HG03342 (cell line): ENCODE data around the gene SUPT4H1.

ENCODE experiments used
- ATAC-seq: cut with Tn5 transposase; IDR thresholded peaks from one replicate; pipeline ENCODE4 v1.9.1; 2021; ENCODE audit warnings: mild to moderate bottlenecking, moderate library complexity; ENCODE audit not compliant: unreplicated experiment

Gene SUPT4H1

GRCh38 chr17:58381124-58382035 is 29.4 kb upstream of the SUPT4H1 start:
- ATAC-seq: no peak

- no peak for ATAC-seq
Observed at GRCh38 chr17:58380207-58381123, 28.5 kb upstream of the SUPT4H1 start.

GRCh38 chr17:58379511-58379824 is 27.5 kb upstream of the SUPT4H1 start:
- ATAC-seq: no peak

GRCh38 chr17:58378733-58379510 is 26.9 kb upstream of the SUPT4H1 start:
- no peak for ATAC-seq

GRCh38 chr17:58377661-58378060 is 25.7 kb upstream of the SUPT4H1 start:
- ATAC-seq: no peak

GRCh38 chr17:58377093-58377601 is 25.1 kb upstream of the SUPT4H1 start:
- no peak for ATAC-seq

- ATAC-seq: no peak
Observed at GRCh38 chr17:58376472-58377000, 24.5 kb upstream of the SUPT4H1 start.

GRCh38 chr17:58375811-58376210 is 23.8 kb upstream of the SUPT4H1 start:
- no peak for ATAC-seq

- ATAC-seq: no peak
Observed at GRCh38 chr17:58375256-58375655, 23.3 kb upstream of the SUPT4H1 start.

- no peak for ATAC-seq
Observed at GRCh38 chr17:58373923-58374322, 21.9 kb upstream of the SUPT4H1 start.

GRCh38 chr17:58373003-58373402 is 21.0 kb upstream of the SUPT4H1 start:
- ATAC-seq: no peak

GRCh38 chr17:58371300-58371950 is 19.4 kb upstream of the SUPT4H1 start:
- ATAC-seq: no peak

GRCh38 chr17:58370716-58371115 is 18.7 kb upstream of the SUPT4H1 start:
- ATAC-seq: no peak

GRCh38 chr17:58370309-58370708 is 18.3 kb upstream of the SUPT4H1 start:
- no peak for ATAC-seq

- no peak for ATAC-seq
Observed at GRCh38 chr17:58369214-58370031, 17.4 kb upstream of the SUPT4H1 start.

- no peak for ATAC-seq
Observed at GRCh38 chr17:58368860-58369213, 16.8 kb upstream of the SUPT4H1 start.

GRCh38 chr17:58367461-58367860 is 15.5 kb upstream of the SUPT4H1 start:
- ATAC-seq: no peak

GRCh38 chr17:58365980-58366595 is 14.1 kb upstream of the SUPT4H1 start:
- ATAC-seq: no peak
